Lower leg skin (tissue), 4 donors: ENCODE measurements around the gene LAMC3. TPM values are rescaled to one million over a fixed set of nuclear protein-coding genes. Genes with fewer than 3 reads are reported as not detected.
"Not testable (repeated sequence)": the region's sequence is repeated elsewhere in the genome, so short reads cannot be mapped to it uniquely, and the experiment has no call there.

Experiments used
- DNase-seq, 2 donors: peaks; one replicate each; pipeline ENCODE4 v3.0.0-alpha.2; 2019; ENCODE audit warnings: low spot score in 2 of 2
- H3K4me3 ChIP-seq: fragments of 200-600 bp; sonication (generic); 2 replicates; pipeline ENCODE4 v1.5.1; 2017; ENCODE audit warnings: mild to moderate bottlenecking, low read depth; ENCODE audit not compliant: poor library complexity, severe bottlenecking
- CTCF ChIP-seq, 3 donors: fragments of 450-650 bp; IDR thresholded peaks; one replicate each; pipeline ENCODE4 v1.5.1; 2016; ENCODE audit warnings: antibody characterized with exemption in 3 of 3, mild to moderate bottlenecking in 3 of 3, moderate library complexity in 2 of 3
- POLR2A ChIP-seq, 2 donors: fragments of 450-650 bp; IDR thresholded peaks; one replicate each; pipeline ENCODE4 v1.6.1; 2016 to 2017; ENCODE audit warnings: antibody characterized with exemption in 2 of 2, mild to moderate bottlenecking in 1 of 2, moderate library complexity in 1 of 2
- WGBS, 2 donors: methylation state at CpG; one replicate each; pipeline ENCODE4 v1.1.5; 2018; 5-methylcytosine and 5-hydroxymethylcytosine counted together
- intact Hi-C: fragments of 100-400 bp; cut with DNase I; formaldehyde crosslinking; loops from one replicate; pipeline ENCODE4 v1.15.0; 2023; ENCODE audit warnings: low total_unique reads
- total RNA-seq, 4 donors: library from RNA; depleted of rRNA; stranded (reverse); fragments of >200 nt; gene quantifications; one replicate each; pipeline ENCODE4 v1.1.0, GENCODE V29; 2016

LAMC3 gene
- total RNA-seq, 4 donors from 2014 or later = 9.1 to 23.0 (median 11.2) TPM

- H3K4me3 ChIP-seq = no peak overlapping the region
- 39 to 48% methylated on average over 13 to 22 of the region's 22 CpGs for WGBS, 2 donors
- intact Hi-C loops = no loop called here
- no peak for TF ChIP-seq POLR2A (IDR thresholded peaks at IDR 0.05)
- TF ChIP-seq CTCF (IDR thresholded peaks at IDR 0.05) = no peak
- DNase-seq = no peak
Measured at GRCh38 chr9:130998597-130999244, 10.3 kb upstream of the LAMC3 start.

- no peak for DNase-seq
- 37 to 40% methylated on average over 3 of the region's 3 CpGs for WGBS, 2 donors
- no peak overlapping the region for H3K4me3 ChIP-seq
- intact Hi-C loops = no loop called here
- TF ChIP-seq POLR2A (IDR thresholded peaks at IDR 0.05) = no peak
- no peak for TF ChIP-seq CTCF (IDR thresholded peaks at IDR 0.05)
Measured at GRCh38 chr9:130999245-130999623, 9.7 kb upstream of the LAMC3 start.

GRCh38 chr9:131000526-131000925 is 8.4 kb upstream of the LAMC3 start:
- WGBS, 2 donors = 90 to 93% methylated on average over 9 of the region's 9 CpGs
- DNase-seq, intact Hi-C loops, H3K4me3 ChIP-seq: not testable (repeated sequence)

- 70 to 76% methylated on average over 3 of the region's 3 CpGs for WGBS, 2 donors
- intact Hi-C loops = no loop called here
- H3K4me3 ChIP-seq = no peak overlapping the region
- no peak for TF ChIP-seq CTCF (IDR thresholded peaks at IDR 0.05)
- TF ChIP-seq POLR2A (IDR thresholded peaks at IDR 0.05) = no peak
- DNase-seq = no peak
Measured at GRCh38 chr9:131001021-131001420, 8.0 kb upstream of the LAMC3 start.

- intact Hi-C loops = no loop called here
- TF ChIP-seq CTCF (IDR thresholded peaks at IDR 0.05) (no peak), POLR2A (IDR thresholded peaks at IDR 0.05) (no peak)
- no peak for DNase-seq
- WGBS, 2 donors = 81 to 84% methylated on average over 7 of the region's 7 CpGs
- H3K4me3 ChIP-seq = no peak overlapping the region
Measured at GRCh38 chr9:131001990-131002389, 7.0 kb upstream of the LAMC3 start.

GRCh38 chr9:131006601-131007000 is 2.4 kb upstream of the LAMC3 start:
- 78 to 85% methylated on average over 4 of the region's 4 CpGs for WGBS, 2 donors
- TF ChIP-seq POLR2A (IDR thresholded peaks at IDR 0.05) (no peak), CTCF (IDR thresholded peaks at IDR 0.05) (no peak)
- DNase-seq = no peak

More at GRCh38 chr9:131006601-131007000, 2.4 kb upstream of the LAMC3 start:
- intact Hi-C loops = no loop called here
- no peak overlapping the region for H3K4me3 ChIP-seq
